ENCODE data around the gene HS2ST1.

HS2ST1 gene

GRCh38 chr1:86922445-86922844 lies 8.0 kb downstream of the HS2ST1 start:
- Histone ChIP-seq H3K4me3 (no peak overlapping the region), H3K27ac (no peak overlapping the region)

GRCh38 chr1:86924324-86924960 lies 10.0 kb downstream of the HS2ST1 start:
- H3K4me3 ChIP-seq, result no peak overlapping the region
- no peak overlapping the region for H3K27ac ChIP-seq

- H3K27ac ChIP-seq, result no peak overlapping the region
- H3K4me3 ChIP-seq, result no peak overlapping the region
Observed at GRCh38 chr1:86925742-86926141, 11.3 kb downstream of the HS2ST1 start.

GRCh38 chr1:86926883-86927282 lies 12.4 kb downstream of the HS2ST1 start:
- Histone ChIP-seq H3K4me3 (no peak overlapping the region), H3K27ac (no peak overlapping the region)

DNA sequence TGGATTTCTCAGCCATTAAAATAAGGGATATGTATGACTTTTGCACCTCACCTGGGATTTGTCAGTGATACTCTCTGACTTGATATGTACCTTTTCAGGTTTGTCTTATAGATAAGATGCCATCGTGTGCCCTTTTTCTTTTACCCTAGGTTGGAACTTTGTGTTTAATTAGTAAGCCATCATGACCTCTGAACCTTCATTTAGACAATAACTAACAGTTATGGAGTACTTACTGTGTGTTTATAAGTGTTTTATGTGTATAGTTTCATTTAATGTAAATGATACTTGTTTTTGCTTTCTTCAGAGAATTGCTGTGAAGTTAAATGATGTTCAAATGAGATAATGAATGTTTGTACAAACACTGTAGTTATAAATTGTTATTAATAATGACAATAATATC lies 14.4 kb downstream of the HS2ST1 start:
- H3K27ac ChIP-seq, result no peak overlapping the region
- no peak overlapping the region for H3K4me3 ChIP-seq

GRCh38 chr1:86933051-86933450 lies 18.6 kb downstream of the HS2ST1 start:
- no peak overlapping the region for H3K27ac ChIP-seq
- H3K4me3 ChIP-seq, result no peak overlapping the region

DNA sequence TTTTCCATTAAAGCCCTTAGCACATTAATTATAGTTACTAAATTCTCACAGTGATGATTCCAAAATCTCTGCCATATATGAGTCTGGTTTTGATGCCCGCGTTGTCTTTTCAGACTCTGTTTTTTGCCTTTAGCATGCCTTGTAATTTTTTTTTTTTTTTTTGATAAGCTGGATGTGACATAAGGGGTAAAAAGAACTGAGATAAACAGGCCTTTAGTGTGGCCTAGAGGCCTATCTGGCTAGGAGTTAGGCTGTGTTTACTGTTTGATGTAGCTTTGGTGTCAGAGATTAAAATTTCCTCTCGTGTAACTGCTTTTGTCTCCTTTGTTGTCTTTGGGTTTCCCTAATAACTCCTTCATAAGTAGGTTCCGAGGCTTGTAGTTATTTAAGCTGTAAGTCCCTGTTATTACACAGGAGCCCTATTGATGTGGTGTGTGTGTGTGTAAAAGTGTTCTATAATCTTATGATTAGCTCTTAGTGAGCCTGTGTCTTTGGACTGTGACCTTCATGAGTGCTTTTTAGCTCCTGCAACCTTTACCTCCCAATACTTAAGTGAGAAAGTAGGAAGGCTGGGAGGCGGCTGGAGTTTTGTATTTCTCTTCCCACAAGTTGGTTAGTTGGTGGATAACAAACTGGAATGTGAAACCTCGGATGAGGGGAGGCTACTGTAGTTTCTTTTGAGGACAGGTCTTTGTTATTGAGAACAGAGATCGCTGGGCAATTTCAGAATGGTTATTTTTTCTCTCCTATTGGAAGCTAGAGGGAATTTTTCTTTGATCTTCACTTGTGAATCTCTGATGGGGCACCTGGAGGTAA lies 19.3 kb downstream of the HS2ST1 start:
- no peak overlapping the region for H3K4me3 ChIP-seq
- no peak overlapping the region for H3K27ac ChIP-seq

DNA sequence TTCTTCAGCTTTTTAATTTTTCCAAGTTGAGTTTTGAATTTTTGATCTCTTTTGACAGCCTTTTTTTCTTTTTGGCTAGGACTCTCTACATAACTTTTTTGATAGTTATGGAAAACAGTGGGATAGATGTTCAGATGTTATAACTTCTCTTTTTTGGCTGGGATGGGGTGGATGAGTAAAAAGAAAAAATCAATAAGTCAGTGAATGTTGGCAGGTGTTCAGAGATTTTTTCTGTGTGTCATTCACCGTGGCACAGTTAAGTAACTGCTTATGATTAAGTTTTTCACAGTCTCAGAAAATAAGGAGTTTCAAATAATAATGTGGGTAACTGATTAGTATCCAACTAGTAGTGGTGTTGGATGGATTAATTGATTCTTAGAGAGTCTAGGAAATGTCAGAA lies 24.0 kb downstream of the HS2ST1 start:
- H3K4me3 ChIP-seq, result no peak overlapping the region

GRCh38 chr1:86938855-86939254 lies 24.4 kb downstream of the HS2ST1 start:
- H3K4me3 ChIP-seq, result no peak overlapping the region
- H3K27ac ChIP-seq, result no peak overlapping the region

More for the DNA sequence above, 24.0 kb downstream of the HS2ST1 start:
- H3K27ac ChIP-seq, result no peak overlapping the region

DNA sequence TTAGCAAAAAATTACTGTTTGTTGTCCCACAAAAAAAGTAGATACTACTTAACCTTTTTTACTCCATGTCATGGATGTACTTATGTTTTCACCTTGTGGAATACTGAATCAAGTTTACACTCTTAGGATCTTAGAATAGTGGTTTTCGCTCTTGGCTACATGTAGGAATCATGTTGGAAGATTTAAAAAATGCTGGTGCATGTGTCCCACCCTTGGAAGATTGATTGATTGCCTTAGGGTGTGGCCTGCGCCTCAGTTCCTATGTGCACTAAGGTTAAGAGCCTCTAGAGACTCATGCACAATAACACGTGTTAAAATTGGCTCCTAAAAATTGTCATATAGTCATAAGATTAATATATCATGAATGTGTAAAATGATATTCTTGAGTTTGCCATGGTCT lies 25.0 kb downstream of the HS2ST1 start:
- H3K27ac ChIP-seq, result no peak overlapping the region

GRCh38 chr1:86940599-86940998 lies 26.2 kb downstream of the HS2ST1 start:
- Histone ChIP-seq H3K4me3 (no peak overlapping the region), H3K27ac (no peak overlapping the region)

More for the DNA sequence above, 25.0 kb downstream of the HS2ST1 start:
- H3K4me3 ChIP-seq, result no peak overlapping the region

DNA sequence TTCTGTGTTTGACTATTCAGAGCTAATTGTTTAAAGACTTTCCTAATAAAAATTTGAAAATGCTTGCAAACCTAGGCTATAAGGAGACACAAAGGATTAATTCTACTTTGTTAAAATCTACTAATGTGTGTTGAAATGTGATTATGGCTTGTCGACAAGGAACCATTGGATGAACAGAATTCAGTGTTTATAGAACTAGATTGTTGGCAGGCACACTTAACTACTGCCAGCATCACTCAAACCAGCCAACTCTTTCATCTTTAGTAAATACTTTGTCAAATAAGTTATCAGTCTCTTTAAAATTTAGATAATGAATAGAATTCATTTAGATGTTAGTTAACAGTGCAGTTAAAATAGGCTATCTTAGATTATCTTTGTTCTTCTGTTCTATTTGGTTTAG lies 27.6 kb downstream of the HS2ST1 start:
- H3K27ac ChIP-seq, result no peak overlapping the region
- H3K4me3 ChIP-seq, result no peak overlapping the region

DNA sequence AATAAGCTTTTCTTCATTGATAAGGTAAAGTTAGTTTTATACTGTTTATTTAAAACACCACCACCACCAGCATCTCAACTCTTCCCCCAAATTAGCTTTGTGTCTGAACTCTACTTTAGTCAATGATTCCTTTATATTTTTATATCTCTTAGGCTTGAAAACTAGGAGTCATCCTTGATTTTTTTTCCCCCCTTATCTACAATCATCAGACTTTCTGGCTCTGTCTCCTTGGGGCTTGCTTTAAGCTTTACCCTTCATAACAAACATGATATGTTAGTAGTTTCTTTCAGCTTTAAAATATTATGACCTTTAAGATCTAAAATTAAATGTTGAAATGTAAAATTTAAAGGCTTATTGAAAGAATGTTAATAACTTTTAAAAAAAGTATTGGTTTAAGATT lies 28.3 kb downstream of the HS2ST1 start:
- H3K27ac ChIP-seq, result no peak overlapping the region

GRCh38 chr1:86948212-86948611 lies 33.8 kb downstream of the HS2ST1 start:
- H3K27ac ChIP-seq, result no peak overlapping the region
- H3K4me3 ChIP-seq, result no peak overlapping the region

More for the DNA sequence above, 28.3 kb downstream of the HS2ST1 start:
- no peak overlapping the region for H3K4me3 ChIP-seq

- Histone ChIP-seq H3K27ac (no peak overlapping the region), H3K4me3 (no peak overlapping the region)
Observed at GRCh38 chr1:86950712-86951419, 36.4 kb downstream of the HS2ST1 start.

DNA sequence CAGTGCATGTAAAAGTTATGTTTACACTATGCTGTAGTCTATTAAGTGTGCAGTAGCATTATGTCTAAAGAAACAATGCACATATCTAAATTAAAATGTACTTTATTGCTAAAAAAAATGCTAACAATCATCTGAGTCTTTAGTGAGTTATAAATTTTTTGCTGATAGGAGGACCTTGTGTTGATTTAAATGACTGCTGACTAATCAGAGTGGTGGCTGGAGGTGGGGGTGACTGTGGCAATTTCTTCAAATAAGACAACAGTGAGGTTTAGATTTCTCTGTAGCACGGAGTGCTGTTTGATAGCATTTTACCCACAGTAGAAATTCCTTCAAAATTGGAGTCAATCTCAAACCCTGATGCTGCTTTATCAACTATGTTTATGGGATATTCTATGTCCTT lies 37.0 kb downstream of the HS2ST1 start:
- Histone ChIP-seq H3K27ac (no peak overlapping the region), H3K4me3 (no peak overlapping the region)

GRCh38 chr1:86953167-86953566 lies 38.7 kb downstream of the HS2ST1 start:
- Histone ChIP-seq H3K27ac (no peak overlapping the region), H3K4me3 (no peak overlapping the region)

GRCh38 chr1:86955678-86956077 lies 41.2 kb downstream of the HS2ST1 start:
- Histone ChIP-seq H3K27ac (no peak overlapping the region), H3K4me3 (no peak overlapping the region)

DNA sequence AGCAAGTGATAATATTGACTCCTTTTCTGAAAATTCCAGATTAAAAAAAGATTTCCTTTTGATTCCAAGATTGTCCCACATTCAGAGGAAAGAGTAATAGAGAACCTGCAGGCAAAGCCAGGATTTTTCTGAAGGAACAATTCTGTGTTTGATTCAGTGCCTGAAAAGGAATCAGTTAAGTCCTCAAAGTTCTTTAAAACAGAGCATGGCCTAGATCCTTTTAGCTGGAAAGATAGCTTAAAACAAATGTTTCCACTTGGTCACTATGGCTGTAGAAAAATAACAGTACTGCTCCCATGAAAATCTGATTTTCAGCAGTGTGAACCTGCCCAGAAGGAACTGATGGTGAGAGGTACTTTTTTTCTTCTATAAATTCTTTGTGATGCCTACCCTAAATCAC lies 41.8 kb downstream of the HS2ST1 start:
- no peak overlapping the region for H3K27ac ChIP-seq

GRCh38 chr1:86957221-86957620 lies 42.8 kb downstream of the HS2ST1 start:
- no peak overlapping the region for H3K27ac ChIP-seq
- H3K4me3 ChIP-seq, result no peak overlapping the region

More for the DNA sequence above, 41.8 kb downstream of the HS2ST1 start:
- no peak overlapping the region for H3K4me3 ChIP-seq

- H3K27ac ChIP-seq, result no peak overlapping the region
- no peak overlapping the region for H3K4me3 ChIP-seq
Observed at GRCh38 chr1:86960548-86960947, 46.1 kb downstream of the HS2ST1 start.

All from skin epidermis (tissue), 12 donors.